ENCODE data around the gene FAM13A.

DNA sequence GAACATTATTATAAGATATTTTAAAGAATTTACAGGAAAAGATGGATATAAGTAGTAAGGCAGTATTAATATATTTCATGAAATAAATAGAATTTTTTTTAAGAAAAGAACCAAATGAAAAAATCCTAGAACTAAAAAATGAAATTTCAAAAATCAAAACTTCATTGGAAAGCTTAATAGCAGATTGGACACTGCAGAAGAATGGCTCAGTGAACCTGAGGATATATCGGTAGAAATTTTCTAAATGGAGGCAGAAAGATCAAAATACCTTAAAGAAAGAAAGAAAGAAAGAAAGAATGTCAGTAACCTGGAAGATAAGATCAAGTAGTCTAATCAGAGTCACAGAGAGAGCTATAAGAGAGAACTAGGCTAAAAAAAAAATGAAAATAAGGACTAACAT is 21.3 kb upstream of the FAM13A start:
- TF ChIP-seq MXI1 (IDR thresholded peaks at IDR 0.05; ENCODE audit: low read depth, low read length) (no peak), MEF2A (IDR thresholded peaks at IDR 0.05; ENCODE audit: insufficient read depth, low read depth, low read length) (no peak)

Measured in GM12878 (cell line).